GM19467 (cell line): ENCODE results near the gene FBXO31.

Experiments used
- ATAC-seq: cut with Tn5 transposase; IDR thresholded peaks from one replicate; pipeline ENCODE4 v1.9.1; 2021; ENCODE audit warnings: mild to moderate bottlenecking, moderate library complexity; ENCODE audit not compliant: unreplicated experiment

Gene FBXO31

GRCh38 chr16:87293990-87294389 is 89.6 kb downstream of the FBXO31 start:
- no peak for ATAC-seq

GRCh38 chr16:87291944-87292343 is 91.6 kb downstream of the FBXO31 start:
- no peak for ATAC-seq

DNA sequence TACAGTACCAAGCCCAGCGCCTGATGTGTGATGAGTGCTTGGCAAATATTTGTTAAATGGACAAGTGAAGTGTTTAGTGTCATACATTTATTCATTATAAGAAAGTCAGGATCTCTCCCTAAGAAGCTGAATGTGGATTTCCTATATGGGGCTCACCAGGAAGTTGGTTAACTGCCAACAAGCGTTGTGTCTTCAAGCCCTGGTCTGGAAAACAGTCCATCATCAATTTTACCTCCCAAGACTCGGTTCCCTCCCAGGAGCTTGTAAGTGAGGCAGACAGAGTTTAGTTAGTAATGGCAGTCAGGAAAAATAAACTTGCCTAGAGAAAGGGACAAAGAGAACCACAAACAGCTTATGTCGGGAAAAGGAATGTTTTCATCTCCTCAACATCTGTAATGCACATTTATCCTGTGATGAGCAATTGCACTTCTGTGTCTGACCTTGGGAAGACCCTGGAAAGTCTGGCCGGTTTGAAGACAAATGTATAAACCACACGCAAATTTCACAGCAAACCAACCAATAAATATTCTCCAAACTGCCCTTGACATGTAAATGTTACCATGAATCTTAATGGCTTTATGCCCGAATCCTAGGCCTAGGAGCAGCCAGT is 94.7 kb downstream of the FBXO31 start:
- ATAC-seq: no peak

DNA sequence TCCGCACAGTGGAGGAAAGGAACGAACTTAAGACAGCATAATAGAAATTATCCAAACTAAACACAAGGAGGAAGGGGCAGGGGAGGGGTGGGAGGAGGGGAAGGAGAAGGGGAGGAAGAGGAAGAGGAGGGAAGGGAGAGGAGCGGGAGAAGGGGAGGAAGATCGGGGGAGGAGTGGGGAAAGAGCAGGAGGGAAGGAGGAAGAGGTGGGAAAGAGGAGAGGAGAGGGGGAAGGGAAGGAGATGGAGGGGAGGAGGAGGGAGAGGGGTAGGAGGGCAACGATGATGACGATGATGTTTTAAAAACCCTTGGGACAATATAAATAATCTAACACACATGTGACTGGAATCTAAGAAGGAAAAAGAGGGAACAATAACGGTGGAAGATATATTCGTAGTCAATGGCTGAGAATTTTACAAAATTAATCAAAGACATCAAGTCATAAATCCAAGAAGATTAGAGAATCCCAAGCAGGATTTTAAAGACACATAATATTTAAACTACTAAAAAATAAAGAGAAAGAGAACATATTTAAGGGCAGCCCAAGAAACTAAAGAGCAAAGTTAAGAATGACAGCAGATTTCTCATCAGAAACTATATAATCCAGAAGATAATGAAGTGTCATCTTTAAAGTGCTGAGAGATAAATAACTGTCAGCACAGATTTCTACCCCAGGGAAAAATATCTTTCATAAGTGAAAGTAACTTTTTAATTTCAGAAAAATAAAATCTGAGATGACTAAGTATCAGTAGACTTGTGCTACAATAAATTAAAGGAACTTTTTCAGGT is 96.5 kb downstream of the FBXO31 start:
- no peak for ATAC-seq

DNA sequence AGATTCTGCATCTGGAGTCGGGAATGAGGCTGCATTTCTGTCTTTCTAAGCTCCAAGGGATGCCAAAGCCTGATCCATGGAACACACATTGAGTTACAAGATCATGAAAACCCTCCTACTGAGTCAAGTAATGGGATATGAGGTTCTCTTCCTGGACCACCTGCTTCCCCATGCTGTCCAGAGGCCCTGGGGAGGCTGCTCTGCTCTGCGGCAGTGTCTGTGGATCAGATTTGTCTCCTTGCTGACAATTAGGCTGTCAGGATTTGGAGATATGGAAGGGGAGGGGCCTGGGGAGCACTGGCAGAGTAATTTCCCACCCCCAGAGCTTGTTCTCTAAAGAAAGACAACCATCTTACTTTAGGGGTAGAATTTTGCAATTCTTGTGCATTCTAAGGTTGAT is 99.4 kb downstream of the FBXO31 start:
- no peak for ATAC-seq

DNA sequence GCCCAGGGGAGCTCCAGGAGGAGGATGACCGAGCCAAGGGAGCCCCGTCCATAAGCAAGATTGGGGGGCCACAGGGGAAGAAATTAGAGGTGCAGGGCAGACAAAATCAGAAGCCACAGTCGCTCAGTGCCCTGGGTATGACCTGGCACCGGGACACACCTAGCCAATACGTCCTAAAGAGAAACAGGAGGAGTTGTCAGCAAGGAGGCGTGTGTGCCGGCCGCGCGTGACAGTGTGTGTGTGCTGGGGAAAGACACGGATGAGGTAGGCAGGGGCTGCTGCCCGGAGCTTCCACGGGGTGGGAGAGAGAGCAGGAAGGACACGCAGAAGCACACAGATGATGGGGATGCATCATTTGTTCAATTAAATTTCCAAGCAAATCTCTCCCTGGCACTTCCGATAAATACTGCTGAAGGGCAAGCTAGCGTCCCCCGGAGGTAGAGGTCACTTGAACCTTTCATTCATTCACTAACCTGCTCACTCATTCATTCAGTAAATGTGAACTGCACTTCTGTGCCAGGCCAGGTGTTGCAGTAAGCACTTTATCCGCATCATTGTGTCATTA is 104.4 kb downstream of the FBXO31 start:
- ATAC-seq: no peak

DNA sequence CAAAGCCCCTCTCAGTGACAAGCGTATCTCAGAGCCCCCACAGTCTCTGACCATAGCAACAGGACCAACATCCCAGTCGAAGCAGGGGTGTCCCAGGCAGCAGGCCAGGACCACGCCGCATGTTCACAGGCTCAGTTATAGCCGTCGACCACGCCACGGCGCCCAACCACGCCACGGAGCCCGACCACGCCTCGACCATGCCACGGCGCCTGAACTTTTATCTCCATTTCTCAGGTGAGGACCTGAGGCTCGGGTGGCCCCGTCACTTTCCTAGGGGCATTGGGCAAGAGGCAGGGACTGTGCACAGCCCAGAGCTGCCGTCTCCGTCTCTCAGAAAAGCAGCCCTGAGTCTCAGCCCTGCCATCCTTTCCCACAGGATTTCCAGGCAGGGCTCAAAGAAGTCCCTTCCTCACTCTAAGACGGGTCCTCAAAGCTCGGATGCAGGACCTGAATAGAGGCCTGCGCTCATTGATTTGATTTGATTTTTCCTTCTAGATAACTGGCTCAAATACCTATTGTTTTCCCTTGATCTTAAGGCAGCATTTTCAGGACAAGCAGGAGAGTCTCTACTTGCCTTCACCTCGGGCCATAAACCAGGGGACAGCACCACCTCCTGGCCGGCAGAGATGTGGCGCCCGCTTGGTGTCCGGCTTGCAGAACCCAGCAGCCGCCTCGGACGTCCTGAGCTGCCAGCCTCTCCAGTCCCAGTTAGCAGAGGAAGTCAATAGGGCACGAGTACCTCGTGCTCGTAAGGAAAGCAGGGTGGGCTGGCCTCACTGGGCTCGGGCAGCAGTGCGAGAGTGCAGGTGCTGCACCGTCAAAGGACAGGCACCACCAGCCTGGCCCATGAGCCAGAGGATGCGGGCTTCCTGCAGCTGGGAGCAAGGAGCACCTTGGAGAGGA is 105.1 kb downstream of the FBXO31 start:
- no peak for ATAC-seq
